Aortic smooth muscle cell (primary cell): ENCODE data around the gene RIC8A. TPM values are rescaled to one million over a fixed set of nuclear protein-coding genes. Genes with fewer than 3 reads are reported as not detected.

Experiments
- total RNA-seq: library from RNA; depleted of rRNA; stranded (reverse); fragments of >200 nt; gene quantifications from 2 replicates; pipeline ENCODE4 v1.2.3, GENCODE V29; 2014

The RIC8A gene
- 161 and 178 TPM in 2 replicates for total RNA-seq

DNA sequence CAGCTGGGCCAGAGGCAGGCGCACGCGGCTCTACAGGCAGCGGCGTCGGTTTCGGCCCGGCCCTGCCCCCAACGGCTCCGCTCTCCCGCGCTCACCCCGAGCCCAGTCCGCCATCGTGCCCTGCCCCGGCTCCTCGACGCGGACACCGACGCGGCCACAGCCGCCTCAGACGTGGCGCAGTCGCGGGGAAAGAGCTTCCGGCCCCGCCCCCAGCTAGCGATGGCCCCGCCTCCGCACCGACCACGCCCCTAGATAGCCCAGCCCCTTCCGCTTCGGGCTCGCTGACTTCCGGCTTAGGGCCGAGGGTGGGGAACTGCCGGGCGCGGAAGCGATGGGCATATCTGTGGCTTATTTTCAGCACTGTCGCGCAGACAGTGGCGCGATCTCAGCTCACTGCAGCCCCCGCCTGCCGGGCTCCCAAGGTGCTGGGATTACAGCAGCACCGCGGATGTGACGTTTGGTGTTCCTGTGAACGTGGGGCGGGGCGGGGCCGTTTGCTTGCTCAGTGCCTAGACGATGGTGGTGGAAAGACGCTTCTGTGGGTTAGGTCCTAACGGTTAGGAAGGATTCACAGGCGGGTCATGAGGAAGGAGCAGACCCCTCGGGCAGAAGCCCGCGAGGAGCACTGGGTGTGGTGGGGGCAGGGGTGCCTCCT, at the start of gene RIC8A, which contains the start of gene BET1L:
Gene RIC8A (plus strand): TSS at position 501 of the 655 bp plus-strand sequence. CDS start 1,147 bp downstream, outside the sequence.
Gene BET1L (minus strand): TSS at position 192 of the 655 bp plus-strand sequence. CDS start 78 bp downstream, at position 114.

DNA sequence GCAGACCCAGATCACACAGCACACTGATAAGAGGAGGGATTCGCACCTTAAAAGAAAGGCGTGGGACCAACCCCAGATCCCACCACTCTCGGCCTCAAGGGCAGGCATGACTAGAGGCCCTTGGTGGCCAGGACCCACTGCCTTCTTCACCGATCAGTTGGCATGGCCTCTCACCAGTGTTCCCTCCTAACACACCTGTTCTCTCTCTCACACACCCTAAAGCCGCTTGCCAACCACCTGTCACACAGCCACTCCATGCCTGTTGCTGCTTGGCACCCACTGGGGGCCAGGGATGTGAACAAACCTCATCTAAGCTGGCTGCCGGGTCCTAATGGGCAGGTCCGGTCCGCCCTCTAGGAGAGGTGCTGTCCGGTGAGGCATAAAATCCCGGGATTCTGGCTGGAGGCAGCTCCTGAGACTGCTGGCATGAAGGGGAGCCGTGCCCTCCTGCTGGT, 14.8 kb upstream of the RIC8A start, which contains the start of gene SCGB1C1:
Gene SCGB1C1 (plus strand): TSS at position 405 of the 455 bp plus-strand sequence. CDS start 22 bp downstream, at position 427.

DNA sequence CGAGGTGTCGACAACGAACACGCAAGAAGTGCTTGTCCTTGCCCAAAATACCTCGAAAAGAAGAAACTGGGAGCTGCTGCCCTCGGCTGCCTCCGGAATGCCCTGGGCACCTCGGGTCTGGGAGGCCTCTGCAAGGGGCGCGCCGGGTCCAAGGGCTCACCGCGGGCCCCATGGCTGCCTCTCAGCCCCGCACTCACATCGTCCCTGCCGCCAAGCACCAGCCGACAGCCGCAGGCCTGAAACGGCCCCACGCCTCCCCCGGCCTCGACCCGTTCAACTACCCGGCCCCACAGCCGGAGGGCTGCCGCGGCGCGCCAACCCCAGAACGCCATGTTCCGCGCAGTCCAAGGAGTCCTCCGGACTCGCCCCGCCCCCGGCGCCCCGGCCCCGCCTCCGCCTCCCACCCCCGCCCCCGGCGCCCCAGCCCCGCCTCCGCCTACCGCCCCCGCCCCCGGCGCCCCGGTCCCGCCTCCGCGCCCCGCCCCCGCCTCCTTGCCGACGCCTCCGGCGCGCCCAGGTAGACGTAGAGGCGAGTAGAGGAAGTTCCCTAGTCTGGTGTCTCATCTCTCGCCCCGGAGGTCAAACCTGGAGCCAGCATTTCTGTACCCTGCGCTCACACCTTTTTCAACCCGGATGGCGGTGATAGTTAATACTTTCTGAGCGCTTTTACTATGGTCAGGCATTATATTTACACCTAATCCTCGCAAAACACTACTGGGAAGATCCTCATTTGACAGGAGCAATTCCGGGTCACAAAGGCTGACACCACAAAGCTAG, 28.7 kb downstream of the RIC8A start, which contains the start of gene SIRT3:
Gene SIRT3 (minus strand): TSS at position 346 of the 777 bp plus-strand sequence. CDS start 14 bp downstream, at position 332.

DNA sequence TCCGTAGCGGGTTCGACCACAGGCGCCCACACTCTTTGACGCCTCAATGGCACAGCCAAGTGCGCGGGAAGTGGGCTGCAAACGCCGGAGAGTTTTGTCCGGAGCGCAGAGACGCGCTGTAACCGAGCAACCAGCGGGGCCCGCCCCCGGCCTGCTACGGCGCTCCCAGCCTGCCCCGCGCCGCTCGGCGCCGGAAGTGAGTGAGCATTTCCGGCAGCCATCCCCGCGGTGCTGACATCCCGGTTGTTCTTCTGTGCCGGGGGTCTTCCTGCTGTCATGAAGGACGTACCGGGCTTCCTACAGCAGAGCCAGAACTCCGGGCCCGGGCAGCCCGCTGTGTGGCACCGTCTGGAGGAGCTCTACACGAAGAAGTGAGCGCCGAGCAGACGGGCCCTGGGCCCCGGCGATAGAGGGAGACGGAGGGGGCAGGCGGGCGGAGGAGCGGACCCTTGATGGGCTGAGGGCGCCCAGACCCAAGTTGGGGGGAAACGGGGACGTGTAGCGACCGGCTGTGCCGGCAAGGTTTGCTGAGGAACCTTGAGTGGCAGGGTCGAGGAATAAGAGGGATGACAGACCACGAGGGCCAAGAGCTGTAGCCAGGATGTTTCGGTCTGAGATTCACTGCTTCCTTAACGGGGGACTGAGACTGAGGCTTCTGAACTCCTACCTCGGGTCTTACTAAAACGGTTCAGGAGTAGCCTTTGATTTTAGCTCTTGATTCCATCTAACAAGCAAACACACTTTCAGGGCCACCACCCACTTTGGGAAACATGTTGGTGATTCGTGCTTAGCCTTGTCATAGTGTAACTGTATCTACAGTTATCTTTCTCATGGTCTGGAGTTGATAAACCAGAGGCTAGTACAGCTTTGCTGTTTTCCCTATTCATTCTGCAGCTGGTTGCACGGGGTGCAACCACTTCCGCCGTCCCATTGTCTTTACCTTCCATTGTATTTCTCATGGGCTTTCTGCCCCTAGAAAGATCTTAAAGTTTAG, 29.6 kb downstream of the RIC8A start, which contains the start of gene PSMD13:
Gene PSMD13 (plus strand): TSS at position 203 of the 994 bp plus-strand sequence. CDS start 74 bp downstream, at position 277.

Other genes with a start within 250 kb of the RIC8A start
- gene SCGB1C1, start 14.6 kb upstream of the RIC8A start, total RNA-seq, result not detected in 2 replicates
- 18.6 and 20.2 TPM in 2 replicates for gene BET1L, start 309 bp upstream of the RIC8A start, total RNA-seq
- gene SIRT3, start 28.6 kb downstream of the RIC8A start, total RNA-seq, result 8.7 and 9.8 TPM in 2 replicates
- gene PSMD13, start 29.3 kb downstream of the RIC8A start, total RNA-seq, result 152 and 162 TPM in 2 replicates
- gene NLRP6, start 70.7 kb downstream of the RIC8A start, total RNA-seq, result not detected in 2 replicates
- 8.1 and 9.5 TPM in 2 replicates for gene PGGHG, start 81.4 kb downstream of the RIC8A start, total RNA-seq
- gene IFITM5, start 91.8 kb downstream of the RIC8A start, total RNA-seq, result not detected in 2 replicates
- 113 and 138 TPM in 2 replicates for gene IFITM2, start 100.1 kb downstream of the RIC8A start, total RNA-seq
- 32.6 and 61.0 TPM in 2 replicates for gene IFITM1, start 106.3 kb downstream of the RIC8A start, total RNA-seq
- gene IFITM3, start 113.2 kb downstream of the RIC8A start, total RNA-seq, result 90.2 and 101 TPM in 2 replicates
- under 0.01 and 0.06 TPM in 2 replicates for gene B4GALNT4, start 161.8 kb downstream of the RIC8A start, total RNA-seq
- gene PKP3, start 186.5 kb downstream of the RIC8A start, total RNA-seq, result 0.81 and 1.3 TPM in 2 replicates
- gene SIGIRR, start 207.3 kb downstream of the RIC8A start, total RNA-seq, result 17.8 and 19.3 TPM in 2 replicates
- not detected in 2 replicates for gene ANO9, start 234.3 kb downstream of the RIC8A start, total RNA-seq
- gene PTDSS2, start 242.6 kb downstream of the RIC8A start, total RNA-seq, result 25.6 and 32.0 TPM in 2 replicates